Measurements from ENCODE around the gene NEURL4.

NEURL4 gene

DNA sequence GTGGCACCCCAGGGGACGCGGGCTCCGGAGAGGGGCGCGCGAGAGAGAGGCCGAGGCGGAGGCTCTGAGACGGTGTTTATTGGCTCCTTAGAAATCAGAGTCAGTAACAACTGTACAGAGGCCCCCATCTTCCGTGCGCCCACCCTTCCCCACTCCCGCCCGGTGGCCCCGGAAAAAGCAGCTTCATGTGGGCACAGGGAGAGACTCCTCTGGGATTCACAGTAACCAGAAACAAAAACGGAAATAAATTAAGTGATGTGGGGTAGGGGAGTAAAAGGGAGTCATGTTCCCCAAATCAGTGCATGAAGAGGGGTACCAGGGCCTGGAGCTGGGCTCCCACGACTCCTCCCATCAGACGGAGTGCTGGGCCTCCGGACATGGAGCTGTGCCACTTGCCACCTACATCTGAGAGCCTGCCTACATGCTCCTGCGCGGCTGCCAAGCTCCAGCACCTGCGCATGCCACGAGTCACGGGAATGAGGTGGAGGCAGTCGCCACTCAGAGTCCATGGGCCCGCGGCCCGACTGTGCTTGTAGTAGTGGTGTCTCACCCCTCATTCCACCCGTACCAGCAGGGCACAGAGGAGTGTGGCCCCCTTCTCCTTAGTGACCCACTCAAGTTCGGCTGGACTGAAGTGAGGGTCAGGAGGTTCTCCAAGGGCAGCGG, 13.4 kb downstream of the NEURL4 start:
- TF ChIP-seq, protein P1, sequence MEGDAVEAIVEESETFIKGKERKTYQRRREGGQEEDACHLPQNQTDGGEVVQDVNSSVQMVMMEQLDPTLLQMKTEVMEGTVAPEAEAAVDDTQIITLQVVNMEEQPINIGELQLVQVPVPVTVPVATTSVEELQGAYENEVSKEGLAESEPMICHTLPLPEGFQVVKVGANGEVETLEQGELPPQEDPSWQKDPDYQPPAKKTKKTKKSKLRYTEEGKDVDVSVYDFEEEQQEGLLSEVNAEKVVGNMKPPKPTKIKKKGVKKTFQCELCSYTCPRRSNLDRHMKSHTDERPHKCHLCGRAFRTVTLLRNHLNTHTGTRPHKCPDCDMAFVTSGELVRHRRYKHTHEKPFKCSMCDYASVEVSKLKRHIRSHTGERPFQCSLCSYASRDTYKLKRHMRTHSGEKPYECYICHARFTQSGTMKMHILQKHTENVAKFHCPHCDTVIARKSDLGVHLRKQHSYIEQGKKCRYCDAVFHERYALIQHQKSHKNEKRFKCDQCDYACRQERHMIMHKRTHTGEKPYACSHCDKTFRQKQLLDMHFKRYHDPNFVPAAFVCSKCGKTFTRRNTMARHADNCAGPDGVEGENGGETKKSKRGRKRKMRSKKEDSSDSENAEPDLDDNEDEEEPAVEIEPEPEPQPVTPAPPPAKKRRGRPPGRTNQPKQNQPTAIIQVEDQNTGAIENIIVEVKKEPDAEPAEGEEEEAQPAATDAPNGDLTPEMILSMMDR (IDR thresholded peaks at IDR 0.05; ENCODE audit: borderline replicate concordance, control extremely low read depth, extremely low read depth, insufficient read depth, missing control alignments): no peak
- in situ Hi-C loops (cut with MboI; ENCODE audit: low sequenced_read_pairs, unreplicated experiment): no loop called here
- no peak for DNase-seq (ENCODE audit: low spot score)

DNA sequence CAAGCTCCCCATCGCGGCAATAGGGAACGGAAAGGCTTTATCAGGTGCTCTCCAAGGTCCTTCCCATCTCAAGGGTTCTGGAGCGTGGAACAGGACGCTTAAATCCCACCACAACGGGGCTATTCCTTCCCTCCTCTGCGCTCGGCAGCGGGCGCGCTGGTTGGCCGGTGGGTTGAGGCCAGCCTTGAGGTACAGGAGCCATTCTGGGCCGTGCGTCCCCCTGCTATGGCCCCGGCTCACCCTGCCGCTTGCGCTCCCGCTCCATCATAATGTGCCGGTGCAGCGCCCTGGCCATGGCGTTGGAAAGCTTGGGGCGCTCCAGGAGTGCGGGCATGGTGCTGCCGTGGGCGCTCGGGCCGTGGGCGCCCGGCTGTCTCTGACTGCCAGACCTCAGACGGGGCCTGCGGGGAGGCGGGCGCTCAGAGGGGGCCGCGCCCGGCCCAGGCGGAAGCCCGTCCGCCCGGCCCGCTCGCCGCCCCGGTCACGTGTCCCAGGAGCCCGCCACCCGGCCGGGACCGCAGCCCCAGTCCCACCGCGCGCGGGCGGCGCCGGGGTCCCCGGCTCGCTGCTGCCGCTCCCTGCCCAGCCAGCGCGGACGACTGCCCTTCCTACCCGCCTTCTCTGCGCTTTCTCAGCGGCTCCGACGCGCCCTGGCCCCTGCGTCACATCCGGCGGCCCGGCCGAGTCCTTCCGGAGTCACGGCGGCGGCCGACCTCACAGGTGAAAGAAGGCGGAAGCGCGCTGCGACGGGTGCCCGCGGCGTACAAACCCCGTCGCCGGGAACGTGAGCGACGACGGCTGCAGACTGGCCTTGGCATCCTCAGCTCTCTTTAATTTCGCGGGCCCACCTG, 14.2 kb downstream of the NEURL4 start, which contains the start of gene GPS2:
TSS of gene GPS2 (minus strand) at position 642 of the 851 bp plus-strand sequence. CDS start at position 334, 308 bp downstream.
- in situ Hi-C loops (cut with MboI; ENCODE audit: low sequenced_read_pairs, unreplicated experiment): no loop called here
- DNase-seq (ENCODE audit: low spot score): peak; percentile 97
- TF ChIP-seq, protein P1 (IDR thresholded peaks at IDR 0.05; ENCODE audit: borderline replicate concordance, control extremely low read depth, extremely low read depth, insufficient read depth, missing control alignments): no peak

DNA sequence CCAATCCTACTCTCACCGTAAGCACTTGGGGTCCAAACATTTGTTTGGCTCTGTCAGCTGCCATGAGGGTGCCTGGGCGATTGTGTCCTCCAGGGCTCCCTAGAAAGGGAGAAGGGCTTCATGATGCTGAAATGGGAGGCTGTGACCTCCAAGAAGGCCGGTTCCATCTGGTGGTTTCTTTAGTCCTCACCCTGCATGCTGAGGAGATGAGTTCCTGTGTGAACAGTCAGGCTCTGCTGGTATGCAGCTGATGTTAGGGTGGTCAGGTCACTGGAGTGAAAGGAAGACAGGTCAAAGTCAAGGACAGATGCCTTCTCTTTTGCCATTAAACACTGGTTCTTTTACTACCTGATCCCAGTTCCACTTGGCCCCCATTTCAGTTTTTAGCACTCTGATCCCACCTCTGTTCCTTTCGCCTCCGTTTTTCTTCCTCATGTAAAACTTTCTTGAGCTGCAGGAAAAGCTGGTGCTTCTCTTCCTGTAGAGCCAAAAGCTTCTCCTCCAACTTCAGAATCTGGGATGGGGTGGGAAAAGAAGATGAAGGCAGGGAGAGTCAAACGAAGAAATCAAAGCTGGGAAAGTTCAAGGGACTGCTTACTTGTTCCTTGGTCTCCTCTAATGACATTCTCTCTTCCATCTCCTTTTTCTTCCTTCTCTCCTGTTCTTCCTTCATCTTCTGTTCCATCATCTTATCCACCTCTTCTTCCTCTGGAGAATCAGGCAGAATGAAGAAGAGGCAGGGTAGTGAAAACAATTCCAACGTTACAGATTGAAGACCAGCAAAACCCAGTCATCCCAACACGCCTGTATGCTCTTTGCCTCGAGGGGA, 15.0 kb downstream of the NEURL4 start:
- in situ Hi-C loops (cut with MboI; ENCODE audit: low sequenced_read_pairs, unreplicated experiment): no loop called here
- no peak for DNase-seq (ENCODE audit: low spot score)
- TF ChIP-seq, protein P1 (IDR thresholded peaks at IDR 0.05; ENCODE audit: borderline replicate concordance, control extremely low read depth, extremely low read depth, insufficient read depth, missing control alignments): no peak

DNA sequence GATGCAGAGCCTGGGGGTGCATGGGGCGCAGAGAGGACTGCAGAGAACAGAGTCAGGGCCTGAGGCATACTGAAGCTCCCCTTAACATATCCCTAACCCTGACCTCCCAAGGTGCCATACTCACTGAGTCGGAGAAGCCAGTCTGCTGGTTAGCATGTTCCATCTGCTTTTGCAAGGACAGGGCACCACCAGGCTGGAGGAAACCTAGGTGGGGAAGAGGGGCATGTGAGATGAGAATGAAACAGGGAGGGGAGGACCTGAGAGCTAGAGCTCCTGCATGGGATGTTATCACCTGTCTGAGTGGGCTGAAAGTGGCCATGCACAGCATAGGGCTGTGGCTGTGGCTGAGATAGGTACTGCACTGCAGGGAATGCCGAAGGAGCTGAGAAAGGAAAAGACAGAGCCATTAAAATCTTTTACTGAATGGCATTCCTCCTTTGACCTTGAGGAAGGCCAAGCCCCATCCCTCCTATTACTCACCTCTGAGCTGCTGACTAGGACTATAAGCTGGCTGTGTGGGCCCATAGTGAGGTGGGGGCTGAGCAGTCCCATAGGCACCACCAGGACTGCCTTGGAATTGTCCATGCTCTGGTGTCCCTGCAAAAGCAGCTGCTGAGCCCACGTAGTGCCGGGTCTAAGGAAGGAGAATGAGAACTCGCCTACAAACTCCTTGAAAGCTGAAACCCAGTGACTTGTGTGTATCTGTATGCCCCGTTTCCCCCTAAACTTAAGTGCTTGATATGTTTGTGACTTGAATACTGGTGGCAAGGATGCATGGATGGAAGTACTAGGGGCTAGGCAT, 15.8 kb downstream of the NEURL4 start:
- TF ChIP-seq, protein P1 (IDR thresholded peaks at IDR 0.05; ENCODE audit: borderline replicate concordance, control extremely low read depth, extremely low read depth, insufficient read depth, missing control alignments): no peak
- DNase-seq (ENCODE audit: low spot score): no peak
- in situ Hi-C loops (cut with MboI; ENCODE audit: low sequenced_read_pairs, unreplicated experiment): no loop called here

DNA sequence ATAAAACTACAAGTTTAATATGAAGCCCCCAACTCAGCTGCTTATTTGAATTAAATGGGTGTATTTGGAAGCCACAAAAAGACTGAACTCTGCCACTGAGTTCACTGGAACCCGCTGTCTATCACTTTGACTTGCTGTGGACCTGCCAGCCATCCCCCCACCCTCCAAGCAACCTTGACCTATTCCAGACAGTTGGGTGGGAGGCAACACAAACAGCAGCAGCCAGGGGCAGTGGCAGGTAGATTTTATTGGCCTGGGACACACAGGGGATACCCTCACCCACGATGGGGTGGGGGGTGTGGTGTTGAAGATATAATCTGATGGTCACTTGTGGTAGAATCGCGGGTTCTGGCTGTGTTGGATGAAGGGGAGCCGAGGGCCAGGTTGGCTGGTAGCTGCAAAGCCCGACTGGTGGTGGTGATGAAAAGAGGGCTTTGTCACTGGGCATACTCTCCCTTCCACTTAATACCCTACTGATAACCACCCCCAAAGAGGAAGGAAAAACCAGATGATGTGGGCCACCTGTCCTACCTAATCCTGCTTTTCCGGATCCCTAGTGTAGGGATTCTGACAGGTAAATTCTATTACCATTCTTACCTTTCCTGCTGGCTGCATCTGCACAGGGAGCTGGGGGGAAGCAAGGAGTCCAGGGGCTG, 16.6 kb downstream of the NEURL4 start:
- TF ChIP-seq, protein P1 (IDR thresholded peaks at IDR 0.05; ENCODE audit: borderline replicate concordance, control extremely low read depth, extremely low read depth, insufficient read depth, missing control alignments): no peak
- DNase-seq (ENCODE audit: low spot score): no peak
- in situ Hi-C loops (cut with MboI; ENCODE audit: low sequenced_read_pairs, unreplicated experiment): no loop called here

Data from GM13976 (cell line).